DMS153 treated with DMSO at 0.1 percent for 48 hours (cell line): Measurements from ENCODE around the gene ANO9.

Experiments
- DNase-seq: peaks from one replicate; lab custom pipeline; 2025; ENCODE audit not compliant: unreplicated experiment; lab: John Stamatoyannopoulos, UW

ANO9 gene

GRCh38 chr11:441418-442274 is at the start of gene ANO9:
Gene ANO9, minus strand, starts transcription at chr11:442011. Its CDS starts 85 bp downstream, at chr11:441926.
- DNase-seq = peak; percentile 49

- no peak for DNase-seq
Observed at GRCh38 chr11:491358-491757, 49.5 kb upstream of the ANO9 start.

- DNase-seq = no peak
Observed at GRCh38 chr11:490930-491260, 49.1 kb upstream of the ANO9 start.

GRCh38 chr11:490186-490929 is 48.5 kb upstream of the ANO9 start:
- no peak for DNase-seq

- DNase-seq = no peak
Observed at GRCh38 chr11:489610-490185, 47.9 kb upstream of the ANO9 start.

GRCh38 chr11:488992-489391 is 47.2 kb upstream of the ANO9 start:
- DNase-seq = no peak

- DNase-seq = no peak
Observed at GRCh38 chr11:488579-488978, 46.8 kb upstream of the ANO9 start.

- DNase-seq = no peak
Observed at GRCh38 chr11:488062-488461, 46.3 kb upstream of the ANO9 start.

- DNase-seq = no peak
Observed at GRCh38 chr11:487571-488021, 45.8 kb upstream of the ANO9 start.

GRCh38 chr11:486189-486588 is 44.4 kb upstream of the ANO9 start:
- DNase-seq = no peak

GRCh38 chr11:484616-485015 is 42.8 kb upstream of the ANO9 start:
- no peak for DNase-seq

- no peak for DNase-seq
Observed at GRCh38 chr11:479311-479710, 37.5 kb upstream of the ANO9 start.

- no peak for DNase-seq
Observed at GRCh38 chr11:477052-477715, 35.4 kb upstream of the ANO9 start.

GRCh38 chr11:476416-476815 is 34.6 kb upstream of the ANO9 start:
- DNase-seq = no peak

GRCh38 chr11:475941-476340 is 34.1 kb upstream of the ANO9 start:
- no peak for DNase-seq

- no peak for DNase-seq
Observed at GRCh38 chr11:474914-475506, 33.2 kb upstream of the ANO9 start.

GRCh38 chr11:473962-474785 is 32.4 kb upstream of the ANO9 start:
- no peak for DNase-seq

GRCh38 chr11:473415-473814 is 31.6 kb upstream of the ANO9 start:
- DNase-seq = no peak

GRCh38 chr11:472816-473215 is 31.0 kb upstream of the ANO9 start:
- DNase-seq = no peak

GRCh38 chr11:472272-472671 is 30.5 kb upstream of the ANO9 start:
- no peak for DNase-seq
